ENCODE data around the gene HS3ST5.
"Not testable (repeated sequence)": the region's sequence is repeated elsewhere in the genome, so short reads cannot be mapped to it uniquely, and the experiment has no call there.

HS3ST5 gene

DNA sequence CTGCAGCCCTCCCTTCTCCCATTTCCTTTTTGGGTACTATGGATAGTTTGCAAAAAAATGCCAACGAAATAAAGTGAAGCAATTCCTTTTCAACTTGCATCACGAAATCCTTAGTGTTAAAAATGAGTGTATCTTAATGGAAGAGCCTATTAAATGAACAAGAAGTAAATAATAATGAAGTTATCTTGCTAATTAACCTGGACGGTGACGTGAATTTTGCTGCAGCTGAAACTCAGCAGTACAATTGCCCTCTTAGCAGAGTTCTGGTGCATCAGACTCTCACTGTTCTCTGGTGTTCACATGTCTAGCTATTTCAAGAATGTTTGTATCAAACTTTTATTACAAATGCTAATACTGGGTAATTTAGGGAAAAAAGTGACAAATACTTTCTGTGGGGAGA lies 252.2 kb downstream of the HS3ST5 start:
- TF ChIP-seq, protein P1, sequence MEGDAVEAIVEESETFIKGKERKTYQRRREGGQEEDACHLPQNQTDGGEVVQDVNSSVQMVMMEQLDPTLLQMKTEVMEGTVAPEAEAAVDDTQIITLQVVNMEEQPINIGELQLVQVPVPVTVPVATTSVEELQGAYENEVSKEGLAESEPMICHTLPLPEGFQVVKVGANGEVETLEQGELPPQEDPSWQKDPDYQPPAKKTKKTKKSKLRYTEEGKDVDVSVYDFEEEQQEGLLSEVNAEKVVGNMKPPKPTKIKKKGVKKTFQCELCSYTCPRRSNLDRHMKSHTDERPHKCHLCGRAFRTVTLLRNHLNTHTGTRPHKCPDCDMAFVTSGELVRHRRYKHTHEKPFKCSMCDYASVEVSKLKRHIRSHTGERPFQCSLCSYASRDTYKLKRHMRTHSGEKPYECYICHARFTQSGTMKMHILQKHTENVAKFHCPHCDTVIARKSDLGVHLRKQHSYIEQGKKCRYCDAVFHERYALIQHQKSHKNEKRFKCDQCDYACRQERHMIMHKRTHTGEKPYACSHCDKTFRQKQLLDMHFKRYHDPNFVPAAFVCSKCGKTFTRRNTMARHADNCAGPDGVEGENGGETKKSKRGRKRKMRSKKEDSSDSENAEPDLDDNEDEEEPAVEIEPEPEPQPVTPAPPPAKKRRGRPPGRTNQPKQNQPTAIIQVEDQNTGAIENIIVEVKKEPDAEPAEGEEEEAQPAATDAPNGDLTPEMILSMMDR (conservative IDR thresholded peaks at IDR 0.05; ENCODE audit: low read depth, low read length): no peak
- no peak for DNase-seq (ENCODE audit: low read depth)
- no peak overlapping the region for H3K4me3 ChIP-seq (ENCODE audit: low read depth, low read length)

DNA sequence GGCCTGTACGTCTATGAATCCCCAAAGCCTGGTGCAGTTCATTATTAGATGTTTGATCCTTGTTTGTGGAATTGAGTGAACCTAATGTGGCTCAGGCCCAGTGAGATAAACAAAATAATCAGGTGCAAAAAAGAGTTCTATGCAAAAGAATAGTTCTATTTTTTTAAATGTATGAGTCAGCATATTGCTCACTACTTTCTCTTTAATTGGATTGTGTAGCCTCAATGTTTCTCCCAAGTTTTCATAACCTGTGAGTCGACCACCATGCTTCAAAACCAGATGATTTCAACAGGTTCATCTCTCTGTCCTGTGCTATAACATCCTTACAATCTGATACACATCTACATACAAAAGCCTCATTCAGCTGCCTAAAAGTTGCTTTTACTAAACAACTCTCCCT lies 255.3 kb downstream of the HS3ST5 start:
- TF ChIP-seq, protein P1 (conservative IDR thresholded peaks at IDR 0.05; ENCODE audit: low read depth, low read length): no peak
- no peak overlapping the region for H3K4me3 ChIP-seq (ENCODE audit: low read depth, low read length)
- no peak for DNase-seq (ENCODE audit: low read depth)

DNA sequence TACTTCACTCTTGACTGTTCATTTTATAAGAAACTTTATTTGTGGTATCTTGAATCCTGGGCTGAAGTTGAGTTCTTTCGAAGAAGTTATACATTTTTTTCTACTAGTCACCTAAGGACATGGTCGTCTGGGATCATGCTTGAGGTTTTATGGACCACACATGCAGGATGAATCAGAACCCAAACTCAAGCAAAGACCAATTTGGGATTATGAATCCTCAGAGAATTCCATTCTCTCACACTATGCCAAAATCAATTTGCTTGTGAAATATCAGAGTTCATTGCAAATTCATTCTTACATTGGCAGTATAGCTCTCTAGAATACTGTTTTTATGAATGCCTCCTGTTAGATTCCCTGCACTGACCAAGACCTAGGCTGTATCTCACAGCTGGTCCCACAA lies 257.6 kb downstream of the HS3ST5 start:
- TF ChIP-seq, protein P1 (conservative IDR thresholded peaks at IDR 0.05; ENCODE audit: low read depth, low read length): no peak
- no peak overlapping the region for H3K4me3 ChIP-seq (ENCODE audit: low read depth, low read length)
- DNase-seq (ENCODE audit: low read depth): no peak

DNA sequence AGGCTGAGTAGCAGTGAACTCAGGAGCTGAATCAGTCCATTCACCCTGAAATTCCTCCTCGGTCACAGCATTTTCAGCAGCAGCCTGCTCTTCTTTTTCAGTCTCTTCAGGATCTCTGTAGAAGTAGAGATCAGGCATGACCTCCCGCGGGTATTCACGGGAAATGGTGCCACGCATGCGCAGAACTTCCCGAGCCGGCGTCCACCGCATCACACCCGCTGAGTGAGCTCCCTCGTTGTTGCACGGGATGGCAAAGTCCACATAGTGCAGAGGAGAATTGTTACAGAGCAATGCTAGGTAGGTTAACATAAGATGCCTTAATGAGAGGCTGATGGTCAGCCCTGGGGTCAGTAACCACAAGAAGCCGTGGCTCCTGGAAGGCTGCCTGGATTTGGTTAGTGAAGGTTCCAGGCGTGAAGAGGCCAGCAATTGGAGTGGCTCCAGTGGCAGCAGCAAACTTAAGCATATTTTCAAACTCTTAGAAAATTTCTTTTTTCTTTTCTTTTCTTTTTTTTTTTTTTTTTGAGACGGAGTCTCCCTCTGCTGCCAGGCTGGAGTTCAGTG lies 258.4 kb downstream of the HS3ST5 start:
- no peak overlapping the region for H3K4me3 ChIP-seq (ENCODE audit: low read depth, low read length)
- TF ChIP-seq, protein P1 (conservative IDR thresholded peaks at IDR 0.05; ENCODE audit: low read depth, low read length): no peak
- no peak for DNase-seq (ENCODE audit: low read depth)

DNA sequence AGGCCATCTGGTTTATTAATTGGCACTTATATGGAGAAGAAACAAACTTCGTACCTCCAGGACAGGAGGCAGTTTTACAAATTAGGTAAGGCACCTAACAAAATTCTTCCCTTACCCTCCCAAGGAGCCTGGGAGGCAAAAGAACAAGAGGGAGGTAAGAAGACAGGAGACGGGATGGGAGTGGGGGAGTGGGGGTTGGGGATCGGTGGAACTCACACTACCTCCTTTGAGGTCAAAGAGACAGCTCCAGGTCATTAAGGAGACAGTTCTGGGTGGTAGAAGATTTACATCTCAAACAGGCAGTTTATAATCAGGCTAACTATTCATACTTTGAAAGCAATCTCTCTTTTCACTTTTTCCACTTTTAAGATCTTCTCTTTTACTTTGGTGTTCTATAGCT lies 259.6 kb downstream of the HS3ST5 start:
- no peak for DNase-seq (ENCODE audit: low read depth)
- TF ChIP-seq, protein P1 (conservative IDR thresholded peaks at IDR 0.05; ENCODE audit: low read depth, low read length): no peak
- H3K4me3 ChIP-seq (ENCODE audit: low read depth, low read length): no peak overlapping the region

DNA sequence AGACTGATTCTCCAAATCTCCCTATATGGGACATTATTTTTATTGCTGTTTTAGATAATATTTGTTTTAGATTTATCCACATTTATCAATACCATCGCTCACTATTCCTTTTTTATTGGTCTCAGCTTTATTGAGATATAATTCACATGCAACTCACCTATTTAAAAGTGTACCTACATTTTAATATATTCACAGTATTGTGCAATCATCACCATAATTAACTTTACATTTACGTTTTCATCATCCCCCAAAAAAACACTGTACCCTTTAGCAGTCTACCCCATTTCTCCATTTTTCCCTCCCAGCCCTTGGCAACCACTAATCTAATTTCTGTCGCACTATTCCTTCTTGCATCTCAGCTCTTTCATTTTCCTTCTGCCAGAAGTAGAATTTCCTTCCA lies 261.1 kb downstream of the HS3ST5 start:
- DNase-seq (ENCODE audit: low read depth): no peak
- TF ChIP-seq, protein P1 (conservative IDR thresholded peaks at IDR 0.05; ENCODE audit: low read depth, low read length): no peak
- no peak overlapping the region for H3K4me3 ChIP-seq (ENCODE audit: low read depth, low read length)

DNA sequence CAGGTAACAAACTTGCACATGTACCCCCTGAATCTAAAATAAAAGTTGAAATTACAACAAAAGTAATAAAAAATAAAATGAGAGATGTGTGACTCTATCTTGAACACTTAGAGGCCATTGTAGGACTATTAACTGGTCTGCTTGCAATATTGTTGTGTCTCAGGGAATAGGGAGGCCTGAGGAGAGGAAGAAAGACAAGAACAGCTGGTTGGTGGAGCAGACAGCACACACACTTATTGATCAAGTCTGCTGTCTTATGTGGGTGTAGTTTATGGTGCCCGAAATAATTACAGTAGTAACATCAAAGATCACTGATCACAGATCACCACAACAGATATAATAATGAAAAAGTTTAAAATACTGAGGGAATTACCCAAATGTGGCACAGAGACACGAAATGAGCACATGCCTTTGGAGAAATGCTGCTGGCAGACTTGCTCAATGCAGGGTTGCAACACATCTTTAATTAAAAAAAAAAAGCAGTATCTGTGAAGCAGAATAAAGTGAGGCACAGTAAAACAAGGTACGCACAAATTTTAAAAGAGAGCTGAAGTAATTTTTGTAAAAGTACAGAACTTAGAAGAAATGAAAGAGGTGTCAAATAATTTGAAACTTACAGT lies 261.8 kb downstream of the HS3ST5 start:
- TF ChIP-seq, protein P1 (conservative IDR thresholded peaks at IDR 0.05; ENCODE audit: low read depth, low read length): no peak
- no peak overlapping the region for H3K4me3 ChIP-seq (ENCODE audit: low read depth, low read length)
- no peak for DNase-seq (ENCODE audit: low read depth)

DNA sequence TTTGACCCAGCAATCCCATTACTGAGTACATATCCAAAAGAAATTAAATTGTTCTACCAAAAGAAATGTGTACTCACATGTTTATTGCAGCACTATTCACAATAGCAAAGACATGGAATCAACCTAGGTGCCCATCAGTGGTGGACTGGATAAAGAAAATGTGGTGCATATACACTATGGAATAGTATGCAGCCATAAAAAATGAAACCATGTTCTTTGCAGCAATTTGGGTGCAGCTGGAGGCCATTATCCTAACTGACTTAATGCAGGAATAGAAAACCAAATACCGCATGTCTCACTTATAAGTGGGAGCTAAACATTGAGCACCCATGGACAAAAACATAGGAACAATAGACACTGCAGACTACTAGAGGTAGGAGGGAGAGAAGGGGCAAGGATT lies 262.4 kb downstream of the HS3ST5 start:
- not testable (repeated sequence) for DNase-seq (ENCODE audit: low read depth); H3K4me3 ChIP-seq (ENCODE audit: low read depth, low read length)
